Thoracic aorta (tissue), 2 donors: Measurements from ENCODE around the gene ARPC5L. TPM values are rescaled to one million over a fixed set of nuclear protein-coding genes. Genes with fewer than 3 reads are reported as not detected.

Experiments
- ATAC-seq: fragments of 150-250 bp; one replicate; pipeline ENCODE4 v1.8.0; 2017; ENCODE audit warnings: low read depth; ENCODE audit not compliant: insufficient number of reproducible peaks, low FRiP score
- DNase-seq: peaks from one replicate; pipeline ENCODE4 v3.0.0-alpha.2; 2020; ENCODE audit warnings: low spot score
- H3K27ac ChIP-seq, 2 donors: fragments of 200-600 bp; sonication (generic); 1 replicate in 1 of 2; 2 replicates in 1 of 2; pipeline ENCODE4 v1.5.1; 2016; ENCODE audit warnings: mild to moderate bottlenecking in 2 of 2, moderate library complexity in 2 of 2
- H3K27me3 ChIP-seq: fragments of 200-600 bp; sonication (generic); replicated peaks from 2 replicates; pipeline ENCODE4 v1.6.0; 2016; ENCODE audit warnings: mild to moderate bottlenecking; ENCODE audit not compliant: insufficient read depth
- H3K36me3 ChIP-seq: fragments of 200-600 bp; sonication (generic); one replicate; pipeline ENCODE4 v1.5.1; 2016
- H3K4me1 ChIP-seq, 2 donors: fragments of 200-600 bp; sonication (generic); 1 replicate in 1 of 2; 2 replicates in 1 of 2; pipeline versions ENCODE4 v1.5.1 to v1.6.0; 2016; ENCODE audit warnings: low read depth in 2 of 2, mild to moderate bottlenecking in 1 of 2; ENCODE audit not compliant: control insufficient read depth in 1 of 2
- H3K4me3 ChIP-seq: fragments of 200-600 bp; sonication (generic); 2 replicates; pipeline ENCODE4 v1.5.1; 2016; ENCODE audit warnings: mild to moderate bottlenecking
- H3K9me3 ChIP-seq: fragments of 200-600 bp; sonication (generic); 2 replicates; pipeline ENCODE4 v1.5.1; 2016
- total RNA-seq, 2 donors: library from RNA; depleted of rRNA; stranded (reverse); fragments of >200 nt; gene quantifications; one replicate each; pipeline versions ENCODE4 v1.1.0 to v1.2.3, GENCODE V29; 2016
- TF ChIP-seq, protein P1 (sequence below): fragments of 200-600 bp; sonication (generic); IDR thresholded peaks from one replicate; pipeline ENCODE4 v1.5.1; 2019; ENCODE audit warnings: antibody characterized with exemption

The ARPC5L gene
- total RNA-seq, 2 donors from 2014 or later = 14.1 to 22.8 TPM

DNA sequence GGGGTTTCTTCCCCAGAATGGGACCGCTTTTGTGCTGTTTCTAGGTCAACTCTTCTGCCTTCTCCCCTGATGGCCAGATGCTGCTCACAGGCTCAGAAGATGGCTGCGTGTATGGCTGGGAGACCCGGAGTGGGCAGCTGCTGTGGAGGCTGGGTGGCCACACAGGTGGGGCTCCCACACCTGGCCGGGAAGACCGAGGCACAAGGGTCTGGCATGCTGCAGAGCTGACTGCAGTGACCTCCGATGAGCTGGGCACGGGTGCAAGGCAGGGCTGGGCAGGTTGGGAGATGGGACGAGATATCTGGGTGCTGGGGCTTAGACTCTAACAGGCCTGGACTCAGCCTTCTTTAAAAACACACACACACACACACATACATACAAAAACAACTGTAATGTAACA lies 7.8 kb upstream of the ARPC5L start:
- H3K27ac ChIP-seq = no peak overlapping the region
- peaks cover 9 to 16% of the 10 kb centered on the region in 2 donors for H3K4me1 ChIP-seq
- TF ChIP-seq, protein P1, sequence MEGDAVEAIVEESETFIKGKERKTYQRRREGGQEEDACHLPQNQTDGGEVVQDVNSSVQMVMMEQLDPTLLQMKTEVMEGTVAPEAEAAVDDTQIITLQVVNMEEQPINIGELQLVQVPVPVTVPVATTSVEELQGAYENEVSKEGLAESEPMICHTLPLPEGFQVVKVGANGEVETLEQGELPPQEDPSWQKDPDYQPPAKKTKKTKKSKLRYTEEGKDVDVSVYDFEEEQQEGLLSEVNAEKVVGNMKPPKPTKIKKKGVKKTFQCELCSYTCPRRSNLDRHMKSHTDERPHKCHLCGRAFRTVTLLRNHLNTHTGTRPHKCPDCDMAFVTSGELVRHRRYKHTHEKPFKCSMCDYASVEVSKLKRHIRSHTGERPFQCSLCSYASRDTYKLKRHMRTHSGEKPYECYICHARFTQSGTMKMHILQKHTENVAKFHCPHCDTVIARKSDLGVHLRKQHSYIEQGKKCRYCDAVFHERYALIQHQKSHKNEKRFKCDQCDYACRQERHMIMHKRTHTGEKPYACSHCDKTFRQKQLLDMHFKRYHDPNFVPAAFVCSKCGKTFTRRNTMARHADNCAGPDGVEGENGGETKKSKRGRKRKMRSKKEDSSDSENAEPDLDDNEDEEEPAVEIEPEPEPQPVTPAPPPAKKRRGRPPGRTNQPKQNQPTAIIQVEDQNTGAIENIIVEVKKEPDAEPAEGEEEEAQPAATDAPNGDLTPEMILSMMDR = no peak
- H3K27me3 ChIP-seq = no peaks in the 10 kb centered on the region
- peaks cover 22% of the 10 kb centered on the region for H3K36me3 ChIP-seq
- no peaks in the 10 kb centered on the region for H3K9me3 ChIP-seq
- DNase-seq = no peak
- ATAC-seq = no peak
- no peak overlapping the region for H3K4me3 ChIP-seq

DNA sequence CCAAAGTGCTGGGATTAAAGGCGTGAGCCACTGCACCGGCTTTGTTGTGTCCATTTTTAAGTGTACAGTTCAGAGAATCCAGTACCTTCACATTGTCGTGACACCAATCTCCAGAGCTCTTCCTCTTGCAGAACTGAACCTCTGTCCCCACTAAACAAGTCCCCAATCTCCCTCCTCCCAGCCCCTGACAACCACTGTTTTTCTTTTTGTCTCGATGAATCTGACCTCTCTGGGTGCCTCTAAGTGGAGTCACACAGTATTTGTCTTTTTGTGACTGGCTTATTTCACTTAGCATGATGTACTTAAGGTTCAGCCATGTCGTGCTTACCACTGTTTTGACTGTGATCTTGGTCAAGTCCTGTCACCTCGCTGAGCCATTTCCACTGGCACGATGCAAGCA lies 7.1 kb upstream of the ARPC5L start:
- TF ChIP-seq, protein P1 = no peak
- H3K36me3 ChIP-seq = peaks cover 29% of the 10 kb centered on the region
- H3K4me3 ChIP-seq = no peak overlapping the region
- DNase-seq (no peak), ATAC-seq (no peak)
- no peaks in the 10 kb centered on the region for H3K9me3 ChIP-seq
- no peaks in the 10 kb centered on the region for H3K27me3 ChIP-seq
- no peak overlapping the region for H3K27ac ChIP-seq
- H3K4me1 ChIP-seq = peaks cover 9 to 18% of the 10 kb centered on the region in 2 donors

DNA sequence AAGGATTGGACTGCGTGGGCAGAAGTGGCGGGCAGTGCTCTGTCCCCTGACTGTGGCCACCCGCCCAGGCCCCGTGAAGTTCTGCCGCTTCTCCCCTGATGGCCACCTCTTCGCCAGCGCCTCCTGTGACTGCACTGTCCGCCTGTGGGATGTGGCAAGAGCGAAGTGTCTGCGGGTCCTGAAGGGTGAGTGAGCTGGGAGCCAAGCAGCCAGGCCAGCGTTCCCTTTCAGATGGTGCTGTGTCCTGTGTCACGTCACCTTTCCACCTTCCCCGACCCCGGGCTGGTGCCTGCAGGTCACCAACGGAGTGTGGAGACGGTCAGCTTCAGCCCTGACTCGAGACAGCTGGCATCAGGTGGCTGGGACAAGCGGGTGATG lies 6.4 kb upstream of the ARPC5L start:
- H3K4me1 ChIP-seq = peaks cover 16 to 25% of the 10 kb centered on the region in 2 donors
- H3K27me3 ChIP-seq = no peaks in the 10 kb centered on the region
- ATAC-seq = no peak
- TF ChIP-seq, protein P1 = no peak
- no peaks in the 10 kb centered on the region for H3K9me3 ChIP-seq
- peaks cover 35% of the 10 kb centered on the region for H3K36me3 ChIP-seq
- H3K27ac ChIP-seq = no peak overlapping the region
- no peak overlapping the region for H3K4me3 ChIP-seq
- DNase-seq = no peak

DNA sequence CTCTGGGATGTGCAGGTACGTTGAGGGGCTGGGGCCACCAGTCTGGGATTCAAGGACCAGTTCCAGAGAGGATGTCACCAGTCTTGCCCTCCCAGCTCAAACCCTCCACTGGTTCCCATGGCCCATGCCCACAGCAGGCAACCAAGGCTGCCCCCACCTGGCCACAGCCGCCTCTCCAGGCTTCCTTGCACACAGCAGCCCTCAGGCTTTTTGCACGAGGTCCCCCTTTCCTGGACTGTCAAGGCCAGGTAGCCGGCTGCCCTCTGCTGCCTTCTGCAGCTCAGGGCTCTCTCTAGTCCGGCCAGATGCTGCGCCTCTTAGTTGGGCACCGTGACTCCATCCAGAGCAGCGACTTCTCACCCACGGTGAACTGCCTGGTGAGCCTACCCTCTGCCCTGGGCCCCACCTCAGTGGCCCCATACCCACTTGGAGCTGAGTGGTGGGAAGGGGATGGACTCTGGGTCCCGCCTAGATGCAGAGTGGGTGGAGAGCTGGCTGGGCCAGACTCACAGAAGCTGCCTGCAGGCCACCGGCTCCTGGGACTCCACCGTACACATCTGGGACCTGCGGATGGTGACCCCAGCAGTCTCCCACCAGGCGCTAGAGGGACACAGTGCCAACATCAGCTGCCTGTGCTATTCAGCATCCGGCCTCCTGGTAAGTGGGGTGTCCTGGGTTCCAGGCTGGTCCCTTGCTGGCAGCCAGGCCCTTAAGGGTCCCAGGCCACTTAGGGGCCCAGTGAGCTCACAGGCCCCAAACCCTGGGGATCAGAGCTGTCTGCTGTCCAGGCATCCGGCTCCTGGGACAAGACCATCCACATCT lies 5.8 kb upstream of the ARPC5L start:
- no peaks in the 10 kb centered on the region for H3K27me3 ChIP-seq

DNA sequence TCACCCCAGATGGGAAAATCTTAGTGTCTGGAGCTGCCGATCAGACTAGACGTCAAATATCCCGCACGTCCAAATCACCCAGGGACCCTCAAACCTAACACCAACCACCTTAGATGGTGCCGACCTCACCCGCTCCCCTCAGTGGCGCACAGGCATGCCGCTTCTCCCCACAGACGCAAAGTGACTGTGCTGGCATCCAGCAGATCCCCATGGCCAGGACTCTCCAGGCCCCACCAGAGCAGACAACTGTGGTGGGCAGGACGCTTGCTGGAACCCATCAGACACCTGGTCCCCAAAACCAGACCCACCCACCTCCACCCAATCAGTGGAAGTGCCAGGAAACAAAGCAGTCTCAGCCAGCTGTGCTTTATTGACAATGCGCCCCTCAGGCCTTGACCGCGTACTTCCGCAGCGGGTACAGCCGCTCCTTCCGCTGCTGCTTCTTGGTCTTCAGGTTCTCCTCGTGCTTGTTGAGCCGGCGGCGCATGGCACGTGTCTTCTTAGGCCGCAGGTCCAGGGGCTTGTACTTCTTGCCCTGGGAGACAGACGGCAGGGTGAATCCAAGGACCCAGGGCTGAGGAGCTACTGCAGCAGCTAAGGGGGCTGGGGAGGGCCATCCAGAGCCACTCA lies 4.3 kb upstream of the ARPC5L start:
- Histone ChIP-seq H3K4me3 (no peak overlapping the region), H3K4me1 (peaks cover 15 to 27% of the 10 kb centered on the region in 2 donors), H3K27ac (no peak overlapping the region), H3K27me3 (no peaks in the 10 kb centered on the region), H3K9me3 (no peaks in the 10 kb centered on the region), H3K36me3 (peaks cover 35% of the 10 kb centered on the region)
- TF ChIP-seq, protein P1 = no peak
- ATAC-seq (no peak), DNase-seq (no peak)

More for the DNA sequence above, 5.8 kb upstream of the ARPC5L start:
- Histone ChIP-seq H3K36me3 (peaks cover 35% of the 10 kb centered on the region), H3K4me3 (no peak overlapping the region), H3K4me1 (peaks cover 21 to 31% of the 10 kb centered on the region in 2 donors), H3K27ac (no peak overlapping the region), H3K9me3 (no peaks in the 10 kb centered on the region)
- ATAC-seq (no peak), DNase-seq (no peak)
- TF ChIP-seq, protein P1 = no peak
